GM20000 (cell line): ENCODE results near the gene LGALS3BP.
A peak's percentile ranks its signal among the peaks of the same experiment; 100 is the strongest.

Experiments used
- DNase-seq: peaks from one replicate; pipeline ENCODE4 v3.0.0; 2012; ENCODE audit warnings: low spot score
- CTCF ChIP-seq: IDR thresholded peaks from 2 replicates; pipeline ENCODE4 v1.5.1; 2012; ENCODE audit warnings: mild to moderate bottlenecking, control low read depth; ENCODE audit errors: extremely low read depth, missing control alignments

LGALS3BP gene

GRCh38 chr17:78995022-78995760, 15.5 kb upstream of the LGALS3BP start:
- no peak for TF ChIP-seq CTCF
- DNase-seq: no peak

GRCh38 chr17:78993981-78994671, 14.4 kb upstream of the LGALS3BP start:
- no peak for DNase-seq
- TF ChIP-seq CTCF: no peak

GRCh38 chr17:78993241-78993956, 13.7 kb upstream of the LGALS3BP start:
- DNase-seq: peak; percentile 84
- TF ChIP-seq CTCF: peak; percentile 39

GRCh38 chr17:78992542-78993212, 13.0 kb upstream of the LGALS3BP start:
- peak; percentile 23 for DNase-seq
- no peak for TF ChIP-seq CTCF

- no peak for TF ChIP-seq CTCF
- DNase-seq: peak; percentile 15
These were observed 12.3 kb upstream of the LGALS3BP start for GRCh38 chr17:78991906-78992532.

GRCh38 chr17:78991017-78991738, 11.5 kb upstream of the LGALS3BP start:
- no peak for DNase-seq
- TF ChIP-seq CTCF: no peak
